GM21723 (cell line): ENCODE results near the gene ARHGAP22.

Source experiments
- ATAC-seq: cut with Tn5 transposase; IDR thresholded peaks from one replicate; pipeline ENCODE4 v1.9.1; 2021; ENCODE audit warnings: mild to moderate bottlenecking, moderate library complexity; ENCODE audit not compliant: unreplicated experiment

Gene ARHGAP22

GRCh38 chr10:48400129-48400849 lies 204.6 kb downstream of the ARHGAP22 start:
- no peak for ATAC-seq

GRCh38 chr10:48399551-48399950 lies 205.3 kb downstream of the ARHGAP22 start:
- ATAC-seq, result no peak

GRCh38 chr10:48399056-48399541 lies 205.8 kb downstream of the ARHGAP22 start:
- ATAC-seq, result no peak

DNA sequence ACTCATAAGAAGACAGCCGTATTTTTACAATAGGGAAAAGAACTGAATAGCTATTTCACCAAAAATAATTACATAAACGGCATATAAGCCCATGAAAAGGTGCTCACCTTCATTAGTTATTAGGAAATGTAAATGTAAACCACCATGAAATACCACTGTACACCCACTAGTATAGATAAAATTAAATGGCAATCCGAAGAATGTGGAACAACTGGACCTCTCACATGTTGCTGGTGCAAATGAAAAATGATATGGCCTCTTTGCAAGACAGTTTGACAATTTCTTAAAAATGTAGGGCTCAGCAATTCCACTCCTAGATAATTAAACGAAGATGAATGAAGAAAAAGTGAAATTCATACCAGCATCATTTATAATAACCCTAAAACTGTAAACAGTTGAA lies 206.6 kb downstream of the ARHGAP22 start:
- ATAC-seq, result no peak
